GM12872 (cell line): Measurements from ENCODE around the gene SYK.

Experiments
- TF ChIP-seq, protein P1 (sequence below): IDR thresholded peaks from 3 replicates; pipeline ENCODE4 v1.5.1; 2011; ENCODE audit warnings: low read depth, mild to moderate bottlenecking, low read length, moderate library complexity; ENCODE audit not compliant: insufficient read depth

SYK gene

DNA sequence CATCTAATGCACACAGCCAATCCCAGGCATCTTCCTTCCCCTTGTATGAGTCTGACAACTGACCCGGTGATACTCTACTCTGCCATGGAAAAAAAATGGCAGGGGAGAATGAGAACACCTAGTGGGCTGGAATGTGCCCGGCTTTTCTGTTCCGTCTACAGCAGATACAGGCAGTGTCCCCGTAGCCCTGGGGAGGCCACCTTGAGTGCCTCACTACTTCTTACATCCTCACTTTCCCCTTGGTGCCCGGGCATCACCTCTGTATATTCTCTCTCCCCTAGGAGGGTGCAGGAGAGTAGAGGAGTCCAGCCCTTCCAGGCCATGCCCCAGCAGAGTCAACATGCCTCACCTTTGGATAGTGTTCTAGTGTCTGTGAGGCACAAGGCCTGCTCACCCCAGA, 56.2 kb downstream of the SYK start:
- TF ChIP-seq, protein P1, sequence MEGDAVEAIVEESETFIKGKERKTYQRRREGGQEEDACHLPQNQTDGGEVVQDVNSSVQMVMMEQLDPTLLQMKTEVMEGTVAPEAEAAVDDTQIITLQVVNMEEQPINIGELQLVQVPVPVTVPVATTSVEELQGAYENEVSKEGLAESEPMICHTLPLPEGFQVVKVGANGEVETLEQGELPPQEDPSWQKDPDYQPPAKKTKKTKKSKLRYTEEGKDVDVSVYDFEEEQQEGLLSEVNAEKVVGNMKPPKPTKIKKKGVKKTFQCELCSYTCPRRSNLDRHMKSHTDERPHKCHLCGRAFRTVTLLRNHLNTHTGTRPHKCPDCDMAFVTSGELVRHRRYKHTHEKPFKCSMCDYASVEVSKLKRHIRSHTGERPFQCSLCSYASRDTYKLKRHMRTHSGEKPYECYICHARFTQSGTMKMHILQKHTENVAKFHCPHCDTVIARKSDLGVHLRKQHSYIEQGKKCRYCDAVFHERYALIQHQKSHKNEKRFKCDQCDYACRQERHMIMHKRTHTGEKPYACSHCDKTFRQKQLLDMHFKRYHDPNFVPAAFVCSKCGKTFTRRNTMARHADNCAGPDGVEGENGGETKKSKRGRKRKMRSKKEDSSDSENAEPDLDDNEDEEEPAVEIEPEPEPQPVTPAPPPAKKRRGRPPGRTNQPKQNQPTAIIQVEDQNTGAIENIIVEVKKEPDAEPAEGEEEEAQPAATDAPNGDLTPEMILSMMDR, result no peak

DNA sequence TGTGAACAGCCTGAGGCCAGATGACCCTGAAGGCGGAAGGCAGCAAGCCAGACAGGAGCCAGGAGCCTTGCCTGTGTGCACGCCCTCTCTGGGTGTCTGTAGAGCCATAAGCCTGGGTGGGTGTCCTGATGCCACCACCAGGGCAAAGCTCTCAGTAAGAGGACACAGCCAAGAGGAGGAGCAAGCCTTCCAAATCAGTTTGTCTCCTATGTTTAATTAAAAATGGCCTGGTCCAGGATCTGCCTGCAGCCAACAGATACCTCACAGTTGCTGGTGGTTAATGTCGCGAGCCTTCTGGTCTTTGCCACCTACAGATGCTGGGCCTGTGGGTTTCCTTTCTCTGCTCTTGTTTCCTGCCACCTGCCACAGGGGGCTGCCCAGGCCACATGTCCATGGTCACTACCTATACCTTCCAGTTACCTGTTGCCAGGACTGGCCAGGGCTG, 56.9 kb downstream of the SYK start:
- TF ChIP-seq, protein P1, result no peak

DNA sequence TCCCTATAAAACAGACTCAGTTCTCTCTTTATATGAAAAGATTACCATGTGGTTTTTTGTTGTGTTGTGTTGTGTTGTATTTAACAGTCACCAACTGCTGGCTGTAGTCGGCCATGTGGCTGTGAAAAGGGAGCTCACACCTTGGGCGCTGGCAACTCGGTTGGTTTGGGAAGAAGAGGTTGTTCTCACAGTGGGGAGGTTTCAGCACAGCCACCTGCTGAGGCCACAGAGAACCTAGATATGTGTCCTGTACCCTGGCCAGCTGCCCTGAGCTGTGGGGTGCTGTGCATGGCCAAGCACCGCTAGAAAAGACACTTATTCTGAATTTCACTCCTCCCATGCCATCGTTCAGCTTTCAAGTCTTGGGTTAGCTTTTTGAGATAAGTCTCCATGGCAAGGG, 58.8 kb downstream of the SYK start:
- TF ChIP-seq, protein P1, result no peak

DNA sequence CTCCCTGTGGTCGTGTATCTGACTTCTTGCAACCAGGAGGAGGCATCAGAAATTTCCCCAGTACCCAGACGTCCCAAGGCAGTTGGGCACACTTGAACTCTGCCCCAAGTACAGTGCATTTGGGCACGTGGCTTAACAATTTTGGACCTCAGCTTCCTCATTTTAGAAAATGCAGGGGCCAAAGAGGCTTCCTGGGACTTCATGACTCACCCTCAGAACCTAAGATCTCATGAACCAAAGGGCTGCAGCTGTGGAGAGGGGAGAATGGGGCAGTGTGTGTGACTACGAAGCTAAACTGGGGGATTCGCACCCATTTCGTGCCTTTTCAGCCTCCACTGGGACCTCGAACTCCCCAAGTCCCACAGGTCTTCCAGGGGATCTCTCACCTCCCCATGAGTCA, 59.2 kb downstream of the SYK start:
- TF ChIP-seq, protein P1, result no peak

DNA sequence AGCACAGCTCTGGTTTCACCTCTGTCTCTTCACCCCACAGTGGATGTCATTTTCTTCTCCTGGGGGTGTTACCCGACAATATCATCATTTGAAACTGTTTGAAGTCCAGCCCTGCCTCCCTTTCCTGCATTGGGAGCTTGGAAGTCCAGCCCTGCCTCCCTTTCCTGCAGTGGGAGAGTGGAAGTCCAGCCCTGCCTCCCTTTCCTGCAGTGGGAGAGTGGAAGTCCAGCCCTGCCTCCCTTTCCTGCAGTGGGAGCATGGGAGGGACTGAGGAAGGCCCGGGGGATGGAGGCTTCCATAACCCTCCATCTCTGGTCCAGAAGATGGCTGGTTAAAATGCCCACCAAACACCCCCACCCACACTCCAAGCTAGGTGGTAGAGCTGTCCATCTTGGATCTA, 59.8 kb downstream of the SYK start:
- TF ChIP-seq, protein P1, result no peak

DNA sequence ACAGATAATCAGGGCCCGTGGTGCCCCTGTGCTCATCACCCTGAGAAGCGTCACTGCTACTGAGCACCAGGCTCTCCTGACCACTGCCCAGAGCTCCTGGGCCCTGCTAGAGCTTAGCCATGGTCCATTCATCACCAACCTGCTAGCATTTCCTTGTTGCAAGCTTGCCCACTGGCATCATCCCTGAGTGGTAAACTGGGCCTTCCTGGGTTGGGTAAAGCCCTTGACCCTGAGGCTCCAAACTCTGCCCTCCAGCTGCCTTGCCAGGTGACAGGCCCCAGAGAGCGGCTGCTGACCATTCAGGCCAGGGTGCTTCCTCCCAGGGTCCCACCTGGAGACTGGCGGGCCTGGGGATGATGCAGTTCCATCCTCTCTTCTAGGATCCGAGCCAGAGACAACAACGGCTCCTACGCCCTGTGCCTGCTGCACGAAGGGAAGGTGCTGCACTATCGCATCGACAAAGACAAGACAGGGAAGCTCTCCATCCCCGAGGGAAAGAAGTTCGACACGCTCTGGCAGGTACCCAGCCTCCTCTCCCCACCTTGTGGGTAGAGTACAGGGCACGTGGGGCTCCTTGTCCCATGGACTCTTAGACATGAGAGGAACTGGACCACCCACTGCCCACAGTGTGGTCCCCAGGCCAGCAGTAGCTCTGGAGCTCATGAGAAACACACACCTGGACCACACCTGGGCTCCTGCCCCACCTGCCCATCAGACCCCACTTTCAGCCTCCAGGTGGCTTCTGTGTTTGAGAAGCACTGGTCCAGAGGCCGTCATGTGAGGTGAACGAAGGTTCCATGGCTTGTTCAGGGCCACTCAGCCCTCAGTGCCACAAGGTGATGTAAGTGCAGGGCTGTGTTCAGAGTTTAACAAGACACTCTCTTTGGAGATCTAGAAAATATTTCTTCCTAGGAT, 60.5 kb downstream of the SYK start:
- TF ChIP-seq, protein P1, result no peak

DNA sequence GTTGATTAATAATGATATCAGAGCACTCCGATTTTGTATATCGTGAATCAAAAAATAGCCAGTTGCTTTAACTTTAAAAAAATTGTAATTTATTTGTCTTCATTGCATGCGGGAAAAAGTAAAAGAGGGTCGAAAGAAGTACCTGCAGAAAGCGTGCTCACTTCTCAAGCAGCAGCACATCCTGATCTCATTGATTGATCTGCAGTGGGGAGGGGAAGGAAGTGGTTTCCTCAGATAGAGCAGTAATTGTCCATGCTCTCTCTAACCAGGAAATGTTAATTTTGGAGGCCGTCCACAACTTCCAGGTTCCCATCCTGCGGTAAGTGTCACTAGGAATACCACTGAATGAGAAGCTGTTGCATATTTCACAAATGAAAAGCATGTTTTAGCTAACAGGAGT, 63.2 kb downstream of the SYK start:
- TF ChIP-seq, protein P1, result no peak
